GF-D8 (cell line): ENCODE measurements around the gene ZNF615.
"Not testable (repeated sequence)": the region's sequence is repeated elsewhere in the genome, so short reads cannot be mapped to it uniquely, and the experiment has no call there.

ENCODE experiments used
- DNase-seq: peaks from one replicate; lab custom pipeline; 2025; lab: John Stamatoyannopoulos, UW

ZNF615 gene

GRCh38 chr19:52007806-52008557, at the start of gene ZNF615:
ZNF615 (minus strand) TSS chr19:52008211; CDS start chr19:52003711, 4,500 bp downstream.
- DNase-seq = peak; percentile 68

- DNase-seq = not testable (repeated sequence)
Measured at GRCh38 chr19:52056480-52056879, 48.5 kb upstream of the ZNF615 start.

DNA sequence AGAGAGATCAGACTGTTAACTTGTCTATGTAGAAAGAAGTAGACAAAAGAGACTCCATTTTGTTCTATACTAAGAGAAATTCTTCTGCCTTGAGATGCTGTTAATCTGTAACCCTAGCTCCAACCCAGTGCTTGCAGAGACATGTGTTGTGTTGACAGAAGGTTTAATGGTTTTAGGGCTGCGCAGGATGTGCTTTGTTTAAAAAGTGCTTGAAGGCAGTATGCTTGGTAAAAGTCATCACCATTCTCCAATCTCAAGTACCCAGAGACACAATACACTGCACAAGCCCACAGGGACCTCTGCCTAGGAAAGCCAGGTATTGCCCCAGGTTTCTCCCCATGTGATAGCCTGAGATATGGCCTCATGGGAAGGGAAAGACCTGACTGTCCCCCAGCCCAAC, 43.7 kb upstream of the ZNF615 start:
- DNase-seq = not testable (repeated sequence)

GRCh38 chr19:52048555-52049501, 40.8 kb upstream of the ZNF615 start, which contains the start of gene ZNF432:
ZNF432 (minus strand) TSS chr19:52048838; CDS start chr19:52046868, 1,970 bp downstream.
- DNase-seq = peak; percentile 94

DNA sequence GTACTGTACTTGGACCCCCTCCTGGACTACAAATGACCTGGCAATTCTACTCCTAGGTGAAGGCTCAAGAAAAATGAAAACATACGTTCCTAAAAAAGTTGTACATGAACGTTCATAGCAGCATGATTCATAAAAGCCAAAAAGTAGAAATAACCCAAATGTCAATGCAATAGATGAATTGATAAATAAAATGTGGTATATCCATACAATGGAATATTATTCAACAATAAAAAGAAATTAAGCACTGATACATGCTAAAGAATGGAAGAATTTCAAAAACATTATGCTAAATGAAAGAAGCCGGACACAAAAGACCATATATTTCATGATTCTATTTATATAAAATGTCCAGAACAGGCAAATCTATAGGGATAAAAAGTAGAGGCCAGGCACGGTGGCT, 31.2 kb upstream of the ZNF615 start:
- no peak for DNase-seq

DNA sequence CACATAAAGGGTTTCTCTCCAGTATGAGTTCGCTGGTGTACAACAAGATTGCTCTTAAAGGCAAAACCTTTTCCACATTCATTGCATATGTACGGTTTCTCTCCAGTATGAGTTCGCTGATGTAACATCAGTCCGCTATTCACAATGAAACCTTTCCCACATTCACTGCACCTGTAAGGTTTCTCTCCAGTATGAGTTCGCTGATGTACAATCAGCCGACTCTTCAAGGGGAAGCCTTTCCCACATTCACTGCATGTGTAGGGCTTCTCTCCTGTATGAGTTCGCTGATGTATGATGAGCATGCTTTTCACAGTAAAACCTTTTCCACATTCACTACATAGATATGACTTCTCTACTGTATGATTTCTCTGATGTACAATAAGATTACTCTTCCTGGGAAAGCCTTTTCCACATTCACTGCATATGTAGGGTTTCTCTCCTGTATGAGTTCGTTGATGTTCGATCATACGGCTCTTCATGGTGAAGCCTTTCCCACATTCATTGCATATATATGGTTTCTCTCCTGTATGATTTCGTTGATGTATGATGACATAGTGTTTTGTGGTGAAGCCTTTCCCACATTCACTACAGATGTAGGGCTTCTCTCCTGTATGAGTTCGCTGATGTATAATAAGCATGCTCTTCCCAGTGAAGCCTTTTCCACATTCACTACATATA, 26.2 kb upstream of the ZNF615 start:
- no peak for DNase-seq

- no peak for DNase-seq
Measured at GRCh38 chr19:52028780-52029123, 20.7 kb upstream of the ZNF615 start.

DNA sequence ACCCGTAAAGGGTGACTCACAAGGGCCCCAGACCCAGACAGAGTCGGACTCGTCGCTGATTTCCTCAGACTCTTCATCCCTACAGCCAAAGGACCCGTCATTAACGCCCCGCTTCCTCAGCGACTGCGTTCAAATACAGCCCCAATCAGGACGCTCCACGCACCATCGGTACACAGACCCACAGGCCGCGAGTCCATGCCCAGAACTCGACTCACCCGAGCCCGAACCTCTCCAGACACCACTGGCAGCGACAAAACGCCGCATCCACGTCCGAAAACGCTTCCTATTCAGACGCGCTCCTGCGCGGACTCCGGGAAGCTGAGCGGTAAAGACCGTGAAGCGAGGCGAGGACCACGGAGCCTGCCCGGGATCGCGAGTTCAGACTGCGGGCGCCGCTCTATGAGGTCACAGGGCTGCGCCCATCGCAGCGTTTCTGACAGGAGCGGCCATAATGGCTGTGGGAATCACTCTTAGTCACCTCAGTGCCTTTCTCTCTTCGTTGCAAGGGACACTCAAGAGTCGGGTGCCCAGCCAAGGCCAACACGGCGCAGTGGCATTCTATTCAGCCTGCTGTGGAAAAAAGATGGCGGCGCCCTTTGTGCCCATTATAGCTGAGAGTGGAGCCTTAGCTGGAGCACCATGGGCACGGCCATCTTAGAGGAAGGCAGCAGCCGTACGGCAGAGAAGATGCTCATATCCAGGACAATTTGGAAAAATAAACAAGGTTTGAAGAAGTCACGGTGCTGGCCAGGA, 20.2 kb upstream of the ZNF615 start, which contains the start of gene ZNF614:
TSS of gene ZNF614 (minus strand) at position 353 of the 753 bp plus-strand sequence. CDS start 2,634 bp downstream, outside the sequence.
- peak; percentile 54 for DNase-seq

DNA sequence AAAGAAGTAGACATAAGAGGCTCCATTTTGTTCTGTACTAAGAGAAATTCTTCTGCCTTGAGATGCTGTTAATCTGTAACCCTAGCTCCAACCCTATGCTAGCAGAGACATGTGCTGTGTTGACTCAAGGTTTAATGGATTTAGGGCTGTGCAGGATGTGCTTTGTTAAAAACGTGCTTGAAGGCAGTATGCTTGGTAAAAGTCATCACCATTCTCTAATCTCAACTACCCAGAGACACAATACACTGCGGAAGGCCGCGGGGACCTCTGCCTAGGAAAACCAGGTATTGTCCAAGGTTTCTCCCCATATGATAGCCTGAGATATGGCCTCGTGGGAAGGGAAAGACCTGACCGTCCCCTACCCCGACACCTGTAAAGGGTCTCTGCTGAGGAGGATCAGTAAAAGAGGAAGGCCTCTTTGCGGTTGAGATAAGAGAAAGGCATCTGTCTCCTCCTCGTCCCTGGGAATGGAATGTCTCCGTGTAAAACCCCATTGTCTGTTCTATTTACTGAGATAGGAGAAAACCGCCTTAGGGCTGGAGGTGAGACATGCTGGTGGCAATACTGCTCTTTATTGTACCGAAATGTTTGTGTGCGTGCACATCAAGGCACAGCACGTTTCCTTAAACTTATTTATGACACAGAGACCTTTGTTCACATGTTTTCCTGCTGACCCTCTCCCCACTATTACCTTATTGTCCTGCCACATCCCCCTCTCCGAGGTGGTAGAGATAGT, 18.4 kb upstream of the ZNF615 start:
- DNase-seq = not testable (repeated sequence)

DNA sequence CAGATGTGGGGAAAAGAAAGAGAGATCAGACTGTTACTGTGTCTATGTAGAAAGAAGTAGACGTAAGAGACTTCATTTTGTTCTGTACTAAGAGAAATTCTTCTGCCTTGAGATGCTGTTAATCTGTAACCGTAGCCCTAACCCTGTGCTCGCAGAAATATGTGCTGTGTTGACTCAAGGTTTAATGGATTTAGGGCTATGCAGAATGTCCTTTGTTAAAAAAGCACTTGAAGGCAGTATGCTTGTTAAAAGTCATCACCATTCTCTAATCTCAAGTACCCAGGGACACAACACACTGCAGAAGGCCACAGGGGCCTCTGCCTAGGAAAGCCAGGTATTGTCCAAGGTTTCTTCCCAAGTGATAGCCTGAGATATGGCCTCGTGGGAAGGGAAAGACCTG, 16.5 kb upstream of the ZNF615 start:
- DNase-seq = not testable (repeated sequence)

DNA sequence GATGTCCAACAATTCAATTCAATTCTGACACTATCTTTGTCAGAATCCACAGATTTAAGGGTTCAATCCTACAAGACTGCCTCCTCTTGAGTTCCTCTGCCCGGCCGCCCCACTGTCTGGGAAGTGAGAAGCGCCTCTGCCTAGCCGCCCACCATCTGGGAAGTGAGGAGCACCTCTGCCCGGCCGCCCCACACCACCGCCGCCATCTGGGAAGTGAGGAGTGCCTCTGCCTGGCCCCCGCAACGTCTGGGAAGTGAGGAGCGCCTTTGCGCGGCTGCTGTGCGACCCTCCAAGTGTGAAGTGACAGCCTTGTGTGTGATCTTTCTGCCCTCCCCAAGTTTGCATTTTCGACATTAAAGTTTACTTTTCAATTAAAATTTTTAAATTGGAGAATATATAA, 14.2 kb upstream of the ZNF615 start:
- DNase-seq = no peak

DNA sequence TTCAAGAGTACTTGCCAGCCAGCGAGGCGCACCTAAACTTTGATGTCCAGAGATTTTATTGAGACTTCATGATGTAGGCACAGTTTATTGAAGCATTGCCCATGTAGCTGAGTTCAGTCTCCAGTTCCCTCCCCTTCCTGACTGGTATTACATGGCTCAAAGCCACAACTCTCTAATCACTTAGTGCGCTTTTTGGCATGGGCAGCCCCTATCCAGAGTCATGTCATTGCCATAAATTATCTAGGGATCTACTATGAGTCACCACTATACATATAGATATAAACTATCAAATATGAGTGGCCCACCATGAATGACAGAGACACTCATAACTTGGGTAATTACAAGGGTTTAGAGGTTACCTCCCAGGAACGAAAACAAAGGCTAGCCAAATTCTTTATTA, 12.5 kb upstream of the ZNF615 start:
- no peak for DNase-seq

GRCh38 chr19:52010674-52011073, 2.7 kb upstream of the ZNF615 start:
- DNase-seq = no peak

GRCh38 chr19:52007451-52007805, 583 bp downstream of the ZNF615 start:
- DNase-seq = no peak

GRCh38 chr19:51994048-51994644, 13.9 kb downstream of the ZNF615 start:
- DNase-seq = no peak

DNA sequence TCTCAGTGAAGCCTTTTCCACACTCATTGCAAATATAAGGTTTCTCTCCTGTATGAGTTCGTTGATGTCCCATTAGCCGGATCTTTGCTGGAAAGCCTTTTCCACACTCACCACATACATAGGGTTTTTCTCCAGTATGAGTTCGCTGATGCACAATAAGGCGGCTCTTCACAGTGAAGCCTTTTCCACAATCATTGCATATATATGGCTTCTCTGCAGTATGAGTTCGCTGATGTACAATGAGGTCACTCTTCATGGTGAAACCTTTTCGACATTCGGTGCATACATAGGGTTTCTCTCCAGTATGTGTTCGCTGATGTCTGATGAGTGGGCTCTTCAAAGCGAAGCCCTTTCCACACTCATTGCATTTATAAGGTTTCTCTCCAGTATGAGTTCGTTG, 14.6 kb downstream of the ZNF615 start:
- no peak for DNase-seq

- DNase-seq = peak; percentile 90
Measured at GRCh38 chr19:51986309-51987291, 21.4 kb downstream of the ZNF615 start, which contains the start of gene ZNF350. ZNF350 (minus strand) TSS chr19:51986840; CDS start chr19:51974360, 12,480 bp downstream.

- no peak for DNase-seq
Measured at GRCh38 chr19:51983361-51983760, 24.6 kb downstream of the ZNF615 start.

DNA sequence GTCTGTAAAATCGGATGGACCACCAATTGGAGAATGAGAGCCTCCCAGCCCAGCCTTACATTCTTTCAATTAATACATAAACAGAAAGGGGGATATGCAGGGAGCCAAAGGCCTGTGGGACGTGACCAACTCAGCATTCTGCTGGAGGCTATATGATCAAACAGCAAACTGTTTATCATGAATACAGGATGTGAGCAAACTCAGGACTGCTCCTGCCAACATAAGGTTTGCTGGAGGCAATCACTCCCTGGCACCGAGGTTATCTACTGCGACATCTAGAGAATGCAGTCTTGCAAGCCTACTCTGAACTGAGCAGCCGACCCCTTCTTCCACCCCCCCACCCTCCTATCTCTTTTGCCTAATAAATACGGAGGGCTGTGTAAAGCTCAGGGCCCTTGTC, 27.1 kb downstream of the ZNF615 start:
- not testable (repeated sequence) for DNase-seq
